Activated CD4-positive, alpha-beta T cell treated with anti-CD3 and anti-CD28 coated beads for 4 hours (primary cell): Measurements from ENCODE around the gene RAB7A.
A peak's percentile ranks its signal among the peaks of the same experiment; 100 is the strongest.
"Not testable (repeated sequence)": the region's sequence is repeated elsewhere in the genome, so short reads cannot be mapped to it uniquely, and the experiment has no call there.

ENCODE experiments used
- DNase-seq, 2 donors: peaks; one replicate each; pipeline ENCODE4 v3.0.0-alpha.2; 2020

RAB7A gene

DNA sequence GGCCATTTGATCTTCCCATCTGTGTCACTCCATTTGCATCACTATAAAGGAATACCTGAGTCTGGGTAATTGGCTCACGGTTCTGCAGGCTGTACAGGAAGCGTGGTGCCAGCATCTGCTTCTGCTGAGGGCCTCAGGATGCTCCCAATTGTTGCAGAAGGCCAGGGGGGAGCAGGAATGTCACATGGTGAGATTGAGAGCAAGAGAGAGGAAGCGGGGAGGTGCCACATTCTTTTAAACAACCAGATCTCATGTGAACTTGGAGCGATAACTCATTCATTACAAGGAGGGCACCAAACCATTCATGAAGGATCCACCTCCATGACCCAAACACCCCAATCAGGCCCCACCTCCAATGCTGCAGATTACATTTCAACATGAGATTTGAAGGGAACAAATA is 13.1 kb upstream of the RAB7A start:
- no peak for DNase-seq

DNA sequence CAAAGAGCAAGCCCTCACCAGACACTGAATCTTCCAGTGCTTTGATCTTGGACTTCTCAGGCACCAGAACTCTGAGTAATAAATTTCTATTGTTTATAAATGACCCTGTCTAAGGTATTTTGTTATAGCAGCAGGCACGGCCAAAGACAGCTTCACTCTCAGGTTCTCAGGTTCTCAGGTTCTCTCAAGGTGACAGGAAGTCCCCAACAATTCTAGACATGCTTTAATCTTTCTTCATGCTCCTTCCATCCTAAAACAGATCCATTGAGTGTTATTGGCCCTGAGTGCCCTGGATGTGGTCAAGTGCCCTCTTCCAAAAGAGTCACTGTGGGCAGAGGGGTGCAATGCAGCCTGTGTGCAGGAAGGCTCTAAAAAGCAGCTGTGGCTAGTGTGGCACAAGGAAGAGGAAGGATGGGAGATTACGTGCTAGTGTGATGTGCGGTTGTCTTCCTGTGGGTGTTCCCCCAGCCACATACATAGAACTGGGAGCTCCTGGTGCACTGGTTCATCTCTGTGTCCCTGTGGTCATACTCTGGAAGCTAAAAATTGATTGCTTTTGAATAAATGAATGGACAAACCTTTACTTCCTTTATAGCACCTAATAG is 11.0 kb upstream of the RAB7A start:
- DNase-seq, result peak; percentile 13 to 15

DNA sequence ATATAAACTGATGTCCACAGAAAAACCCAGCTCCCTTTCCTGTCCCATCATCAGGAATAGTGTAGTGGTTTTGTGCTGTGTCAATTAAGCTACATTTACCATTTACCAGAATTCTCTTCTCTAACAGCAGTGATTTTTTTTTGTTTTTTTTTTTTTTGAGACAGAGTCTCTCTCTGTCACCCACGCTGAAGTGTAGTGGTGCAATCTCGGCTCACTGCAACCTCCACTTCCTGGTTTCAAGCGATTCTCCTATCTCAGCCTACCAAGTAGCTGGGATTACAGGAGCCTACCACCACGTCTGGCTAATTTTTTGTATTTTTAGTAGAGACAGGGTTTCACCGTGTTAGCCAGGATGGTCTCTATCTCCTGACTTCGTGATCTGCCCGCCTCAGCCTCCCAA is 7.1 kb upstream of the RAB7A start:
- DNase-seq, result not testable (repeated sequence)

DNA sequence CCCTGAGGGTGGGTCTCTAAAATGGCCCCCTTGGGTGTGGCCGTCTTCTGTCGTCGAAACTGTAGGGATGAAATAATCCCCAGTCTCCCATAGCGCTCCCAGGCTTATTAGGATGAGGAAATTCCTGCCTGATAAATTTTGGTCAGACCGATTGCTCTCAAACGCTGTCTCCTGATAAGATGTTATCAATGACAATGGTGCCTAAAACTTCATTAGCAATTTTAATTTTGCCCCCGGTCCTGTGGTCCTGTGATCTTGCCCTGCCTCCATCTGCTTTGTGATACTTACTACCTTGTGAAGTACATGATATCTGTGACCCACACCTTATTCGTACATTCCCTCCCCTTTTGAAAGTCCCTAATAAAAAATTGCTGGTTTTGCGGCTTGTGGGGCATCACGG is 5.1 kb upstream of the RAB7A start:
- no peak for DNase-seq

DNA sequence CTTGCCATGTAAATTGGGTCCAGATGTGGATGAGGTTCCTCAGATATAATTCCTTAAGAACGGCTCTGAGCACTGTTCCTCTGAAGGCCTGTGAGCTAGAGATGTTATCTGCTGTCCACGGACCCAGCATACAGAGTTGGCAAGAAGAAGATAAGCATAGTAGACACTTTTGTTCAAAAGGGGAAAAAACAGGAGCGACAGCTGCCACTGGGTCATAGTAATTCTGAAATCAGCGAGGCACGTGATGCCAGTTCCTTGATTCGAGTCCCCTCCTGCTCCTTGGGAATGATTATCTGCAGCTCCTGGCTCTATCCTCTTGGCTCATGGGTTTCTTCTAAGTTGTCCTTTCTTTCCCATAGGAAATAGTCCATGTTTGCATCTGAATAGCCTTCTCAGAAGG is 2.5 kb upstream of the RAB7A start:
- no peak for DNase-seq

GRCh38 chr3:128725547-128726022 is 398 bp upstream of the RAB7A start:
- DNase-seq, result peak in 1 of 2 donors; percentile 6

- no peak for DNase-seq
These were observed 1.1 kb downstream of the RAB7A start for GRCh38 chr3:128727059-128727458.

DNA sequence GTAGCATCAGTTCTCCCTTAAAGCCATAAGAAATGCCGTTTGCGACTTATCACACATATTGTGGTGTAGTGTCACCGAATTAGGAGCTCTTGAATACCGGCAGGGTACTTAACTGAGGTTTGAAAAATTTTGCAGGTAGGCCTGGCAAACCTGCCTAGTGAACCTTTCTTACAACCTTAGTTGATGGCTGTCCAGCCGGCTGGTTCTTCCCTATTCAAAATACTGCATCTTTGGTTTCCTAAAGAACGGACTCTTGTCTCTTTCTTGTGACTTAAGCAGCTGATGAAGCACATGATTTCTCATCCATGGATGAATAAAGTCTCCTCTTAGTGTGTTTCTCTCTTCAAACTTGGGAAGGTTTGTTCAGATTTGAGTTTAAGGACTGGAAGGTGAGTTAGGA is 1.5 kb downstream of the RAB7A start:
- no peak for DNase-seq

DNA sequence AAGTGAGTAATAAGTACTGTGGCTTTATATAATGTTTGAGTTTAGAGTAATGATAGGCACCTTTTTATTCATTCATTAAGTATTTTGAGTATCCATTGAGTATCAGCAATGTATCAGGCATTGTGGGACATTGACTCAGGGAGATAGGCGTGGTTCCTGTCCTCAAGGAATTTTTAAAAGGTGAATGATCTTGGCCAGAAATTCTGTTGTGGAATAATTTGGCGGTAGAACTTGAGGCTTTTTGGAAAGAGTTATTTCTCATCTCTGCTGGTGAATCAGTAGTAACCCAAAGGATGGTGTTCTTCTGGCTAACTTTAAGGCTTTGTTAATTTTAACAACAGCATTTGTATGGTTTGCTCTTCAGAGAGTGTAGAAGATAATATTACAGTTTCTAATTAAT is 2.0 kb downstream of the RAB7A start:
- no peak for DNase-seq

DNA sequence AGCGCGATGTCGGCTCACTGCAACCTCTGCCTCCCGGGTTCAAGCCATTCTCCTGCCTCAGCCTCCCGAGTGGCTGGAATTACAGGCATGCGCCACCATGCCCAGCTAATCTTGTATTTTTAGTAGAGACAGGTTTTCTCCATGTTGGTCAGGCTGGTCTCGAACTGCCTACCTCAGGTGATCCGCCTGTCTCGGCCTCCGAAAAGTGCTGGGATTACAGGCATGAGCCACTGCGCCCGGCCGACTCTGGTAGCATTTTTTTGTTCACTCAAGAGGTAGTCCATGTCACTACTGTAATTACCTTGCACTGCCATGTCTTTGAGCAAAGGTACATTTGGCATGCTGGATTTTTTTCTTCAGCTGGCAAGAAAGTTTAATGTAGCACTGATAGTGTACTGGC is 2.5 kb downstream of the RAB7A start:
- not testable (repeated sequence) for DNase-seq

- DNase-seq, result no peak
These were observed 4.5 kb downstream of the RAB7A start for GRCh38 chr3:128730471-128730870.

DNA sequence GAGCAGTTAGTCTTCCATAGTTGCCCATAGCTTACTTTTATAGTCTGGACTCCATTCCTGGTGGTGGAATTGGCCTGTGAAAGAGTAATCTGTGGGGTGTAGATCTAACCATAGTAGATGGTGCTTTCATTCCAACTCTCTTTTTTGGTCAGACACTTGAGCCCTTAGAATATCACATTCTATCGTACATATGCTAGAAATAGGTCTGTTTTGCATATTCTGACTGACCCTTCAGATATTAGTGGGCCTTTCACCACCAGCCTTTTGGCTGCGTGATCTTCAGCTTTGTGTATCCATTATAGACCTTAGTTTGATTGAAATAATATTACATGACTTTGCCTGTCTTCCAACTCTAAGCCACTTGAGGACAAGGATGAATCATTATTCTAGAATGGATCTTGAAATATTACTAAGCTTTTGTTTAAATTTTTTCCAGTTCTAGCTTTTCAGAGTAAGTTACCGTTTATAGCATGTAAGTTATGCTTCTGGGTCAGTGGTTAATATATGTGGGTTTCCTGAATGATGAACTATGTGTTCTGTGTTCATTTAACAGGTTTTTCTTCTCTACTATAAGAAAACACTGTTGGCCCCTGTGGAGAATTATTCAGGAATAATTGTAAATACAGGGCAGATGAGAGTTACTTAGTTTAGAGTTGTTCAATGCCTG is 8.7 kb downstream of the RAB7A start:
- DNase-seq, result no peak

DNA sequence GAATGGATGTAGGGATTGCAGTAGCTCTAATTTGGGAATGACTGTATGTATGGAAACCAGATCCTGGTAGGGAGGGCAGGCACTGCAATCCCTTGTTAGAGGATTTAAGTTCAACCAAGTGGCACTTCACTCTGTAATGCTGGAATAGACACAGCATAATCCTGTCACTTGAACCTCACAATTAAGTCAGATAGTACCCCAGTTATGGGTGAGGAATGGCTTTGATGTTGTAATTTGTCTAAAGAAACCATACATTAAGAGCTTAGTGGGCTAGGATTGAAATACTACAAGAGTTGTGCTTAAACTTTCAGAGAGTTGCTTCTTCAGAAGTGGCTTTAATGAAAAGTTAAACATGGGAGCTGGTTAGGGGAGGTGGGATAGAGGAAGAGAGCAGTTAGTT is 9.3 kb downstream of the RAB7A start:
- no peak for DNase-seq

GRCh38 chr3:128735884-128736283 is 9.9 kb downstream of the RAB7A start:
- no peak for DNase-seq

DNA sequence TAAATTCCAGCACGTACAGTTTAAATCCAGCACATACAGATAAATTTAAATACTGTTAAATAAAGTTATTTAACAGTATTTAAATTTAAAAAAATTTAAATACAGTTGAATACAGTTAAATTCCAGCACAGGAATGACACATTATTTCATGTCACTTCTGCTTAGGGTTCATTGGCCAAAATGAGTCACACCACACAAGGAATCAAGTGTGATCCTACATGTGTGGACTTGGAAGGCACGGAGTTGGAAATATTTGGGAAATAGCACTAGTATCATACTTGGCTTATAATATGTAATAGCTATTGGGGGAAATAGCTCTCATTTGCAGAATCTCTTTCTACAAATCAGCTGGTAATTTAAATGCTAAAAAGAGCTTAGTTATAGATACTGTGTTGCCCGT is 10.6 kb downstream of the RAB7A start:
- no peak for DNase-seq

DNA sequence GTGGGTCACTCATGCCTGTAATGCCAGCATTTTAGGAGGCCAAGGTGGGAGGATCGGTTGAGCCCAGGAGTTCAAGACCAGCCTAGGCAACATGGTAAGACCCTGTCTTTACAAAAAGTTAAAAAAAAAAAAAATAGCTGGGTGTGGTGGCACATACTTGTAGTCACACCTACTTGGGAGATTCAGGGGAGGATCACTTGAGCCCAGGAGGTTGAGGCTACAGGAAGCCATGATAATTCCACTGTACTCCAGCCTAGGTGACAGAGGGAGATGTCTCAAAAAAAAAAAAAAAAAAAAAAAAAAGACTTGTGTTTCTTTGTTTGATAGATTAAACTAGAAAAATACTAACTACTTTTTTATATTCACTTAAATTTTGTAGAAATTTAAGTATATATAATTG is 14.6 kb downstream of the RAB7A start:
- DNase-seq, result no peak

DNA sequence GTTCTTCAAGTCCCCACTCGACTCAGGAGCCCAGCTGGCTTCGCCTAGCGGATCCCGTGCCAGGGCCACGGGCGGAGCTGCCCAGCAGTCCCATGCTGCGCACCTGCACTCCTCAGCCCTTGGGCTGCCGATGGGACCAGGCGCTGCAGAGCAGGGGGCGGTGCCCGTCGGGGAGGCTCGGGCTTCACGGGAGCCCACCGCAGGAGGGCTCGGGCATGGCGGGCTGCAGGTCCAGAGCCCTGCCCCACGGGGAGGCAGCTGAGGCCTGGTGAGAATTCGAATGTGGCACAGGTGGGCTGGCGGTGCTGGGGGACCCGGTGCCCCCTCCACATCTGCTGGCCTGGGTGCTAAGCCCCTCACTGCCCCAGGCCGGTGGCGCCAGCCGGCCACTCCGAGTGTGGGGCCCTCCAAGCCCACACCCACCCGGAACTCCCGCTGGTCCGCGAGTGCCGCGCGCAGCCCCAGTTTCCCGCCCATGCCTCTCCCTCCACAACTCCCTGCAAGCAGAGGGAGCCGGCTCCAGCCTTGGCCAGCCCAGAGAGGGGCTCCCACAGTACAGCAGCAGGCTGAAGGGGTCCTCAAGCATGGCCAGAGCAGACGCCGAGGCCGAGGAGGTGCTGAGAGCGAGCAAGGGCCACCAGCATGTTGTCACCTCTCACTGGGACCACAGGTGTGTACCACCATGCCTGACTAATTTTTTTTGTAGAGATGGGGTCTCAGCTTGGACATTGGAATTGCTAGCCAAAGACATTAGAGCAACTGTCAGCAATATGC is 17.0 kb downstream of the RAB7A start:
- no peak for DNase-seq

DNA sequence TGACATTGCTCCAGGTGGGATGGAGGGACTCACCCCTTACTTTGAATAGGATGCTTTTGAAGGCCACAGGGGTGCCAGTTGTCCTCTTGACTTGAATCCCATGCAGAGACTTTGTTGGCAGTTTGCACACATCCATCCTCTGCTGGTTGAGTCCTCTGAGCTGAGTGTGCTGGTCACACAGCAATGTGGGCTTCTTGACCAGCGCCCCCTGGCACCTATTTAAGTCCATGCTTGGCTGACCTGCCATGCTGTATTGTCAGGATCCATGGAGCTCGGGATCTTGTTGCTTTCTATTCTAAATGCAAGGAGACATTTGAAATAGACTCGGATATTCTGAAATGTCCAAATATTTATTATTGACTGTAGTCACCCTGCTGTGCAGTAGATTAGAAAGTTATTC is 19.8 kb downstream of the RAB7A start:
- DNase-seq, result no peak

GRCh38 chr3:128746881-128747280 is 20.9 kb downstream of the RAB7A start:
- DNase-seq, result no peak

GRCh38 chr3:128748557-128748956 is 22.6 kb downstream of the RAB7A start:
- no peak for DNase-seq

DNA sequence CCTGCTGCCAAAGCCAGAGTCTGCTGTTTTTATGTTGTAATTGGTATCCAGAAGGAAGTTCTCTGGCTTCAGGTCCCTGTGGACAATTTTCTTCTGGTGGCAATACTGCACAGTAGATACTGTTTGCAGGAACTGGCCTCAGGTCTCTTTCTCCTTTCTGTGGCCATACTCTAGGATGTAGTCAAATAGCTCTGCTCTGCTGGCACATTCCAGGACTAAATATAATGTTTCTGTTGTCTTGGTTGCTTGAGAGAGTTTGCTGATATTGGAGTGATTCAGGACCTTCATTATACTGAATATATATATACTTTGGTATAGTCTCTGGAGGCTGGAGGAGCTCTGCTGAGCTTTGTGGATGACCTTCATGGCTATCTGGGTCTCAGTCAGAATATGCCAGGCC is 23.1 kb downstream of the RAB7A start:
- DNase-seq, result no peak

- not testable (repeated sequence) for DNase-seq
These were observed 23.6 kb downstream of the RAB7A start for GRCh38 chr3:128749561-128749960.

- no peak for DNase-seq
These were observed 27.7 kb downstream of the RAB7A start for GRCh38 chr3:128753715-128754114.

DNA sequence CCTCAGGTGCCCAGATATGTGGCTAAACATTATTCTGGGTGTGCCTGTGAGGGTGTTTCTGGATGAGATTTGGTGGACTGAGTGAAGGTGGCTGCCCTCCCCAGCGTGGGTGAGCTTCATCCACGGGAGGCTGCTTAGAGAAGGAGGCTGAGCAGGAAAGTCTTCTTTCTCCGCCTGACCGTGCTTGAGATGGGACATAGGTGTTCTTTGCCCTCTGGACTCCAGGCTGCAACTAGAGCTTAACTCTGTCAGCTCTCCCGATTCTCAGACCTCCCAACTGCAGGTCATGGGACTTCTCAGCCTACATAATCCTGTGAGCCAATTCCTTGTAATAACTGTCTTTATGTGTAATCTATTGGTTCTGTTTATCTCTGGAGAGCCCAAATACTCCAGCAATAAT is 34.1 kb downstream of the RAB7A start:
- no peak for DNase-seq
